Spleen (tissue), 7 donors: ENCODE measurements around the gene YPEL1.

ENCODE experiments used
- POLR2A ChIP-seq, 3 donors: fragments of 450-650 bp; IDR thresholded peaks; one replicate each; pipeline ENCODE4 v1.5.1; 2017; ENCODE audit warnings: antibody characterized with exemption in 3 of 3, mild to moderate bottlenecking in 1 of 3
- POLR2AphosphoS5 ChIP-seq, 3 donors: sonication (generic); formaldehyde crosslinking; IDR thresholded peaks; one replicate each; pipeline ENCODE4 v1.5.1; 2017; ENCODE audit warnings: antibody characterized with exemption in 3 of 3
- TF ChIP-seq, protein P1 (sequence below), 11 experiments: fragments of 200-600 bp in 7 of 11; fragments of 450-650 bp in 4 of 11; sonication (generic) in 4 of 11; IDR thresholded peaks in 8 of 11; conservative IDR thresholded peaks in 3 of 11; 1 replicate in 7 of 11; 2 replicates in 4 of 11; pipeline versions ENCODE4 v1.4.0 to v1.8.0; 2016 to 2021; ENCODE audit warnings: antibody characterized with exemption in 11 of 11, inconsistent platforms in 4 of 11, mild to moderate bottlenecking in 1 of 11
- donor health status: DM: no; HTN: no; CAD: no; lungs with moderate emphysema.
- donor health status: DM: no; HTN: no; CAD: no.
- donor health status: DM: no; HTN: no; CAD: no.

DNA sequence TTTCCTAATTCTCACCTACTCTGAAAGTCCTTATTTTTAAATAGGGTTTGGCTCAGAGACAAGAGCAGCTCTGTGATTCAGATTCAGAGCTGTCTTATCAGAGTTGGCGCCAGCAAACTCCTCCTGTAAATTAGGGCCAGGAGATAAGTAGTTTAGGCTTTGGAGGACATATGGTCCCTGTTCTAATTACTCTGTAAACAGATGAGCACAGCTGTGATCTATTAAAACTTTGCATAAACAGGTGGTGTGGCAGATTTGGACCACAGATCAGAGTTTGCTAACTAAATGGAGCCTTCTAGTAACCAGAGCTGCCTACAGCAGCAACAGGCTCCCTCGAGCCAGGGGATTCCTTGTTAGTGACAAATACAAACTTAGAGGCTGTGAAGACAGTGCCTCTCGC, 27.9 kb downstream of the YPEL1 start:
- no peak for TF ChIP-seq POLR2A (IDR thresholded peaks at IDR 0.05)
- TF ChIP-seq, protein P1, sequence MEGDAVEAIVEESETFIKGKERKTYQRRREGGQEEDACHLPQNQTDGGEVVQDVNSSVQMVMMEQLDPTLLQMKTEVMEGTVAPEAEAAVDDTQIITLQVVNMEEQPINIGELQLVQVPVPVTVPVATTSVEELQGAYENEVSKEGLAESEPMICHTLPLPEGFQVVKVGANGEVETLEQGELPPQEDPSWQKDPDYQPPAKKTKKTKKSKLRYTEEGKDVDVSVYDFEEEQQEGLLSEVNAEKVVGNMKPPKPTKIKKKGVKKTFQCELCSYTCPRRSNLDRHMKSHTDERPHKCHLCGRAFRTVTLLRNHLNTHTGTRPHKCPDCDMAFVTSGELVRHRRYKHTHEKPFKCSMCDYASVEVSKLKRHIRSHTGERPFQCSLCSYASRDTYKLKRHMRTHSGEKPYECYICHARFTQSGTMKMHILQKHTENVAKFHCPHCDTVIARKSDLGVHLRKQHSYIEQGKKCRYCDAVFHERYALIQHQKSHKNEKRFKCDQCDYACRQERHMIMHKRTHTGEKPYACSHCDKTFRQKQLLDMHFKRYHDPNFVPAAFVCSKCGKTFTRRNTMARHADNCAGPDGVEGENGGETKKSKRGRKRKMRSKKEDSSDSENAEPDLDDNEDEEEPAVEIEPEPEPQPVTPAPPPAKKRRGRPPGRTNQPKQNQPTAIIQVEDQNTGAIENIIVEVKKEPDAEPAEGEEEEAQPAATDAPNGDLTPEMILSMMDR (IDR thresholded peaks at IDR 0.05 in 8 of 11, conservative IDR thresholded peaks at IDR 0.05 in 3 of 11): no peak
- TF ChIP-seq POLR2AphosphoS5 (IDR thresholded peaks at IDR 0.05): no peak
